ENCODE results near the gene AGTR1.

DNA sequence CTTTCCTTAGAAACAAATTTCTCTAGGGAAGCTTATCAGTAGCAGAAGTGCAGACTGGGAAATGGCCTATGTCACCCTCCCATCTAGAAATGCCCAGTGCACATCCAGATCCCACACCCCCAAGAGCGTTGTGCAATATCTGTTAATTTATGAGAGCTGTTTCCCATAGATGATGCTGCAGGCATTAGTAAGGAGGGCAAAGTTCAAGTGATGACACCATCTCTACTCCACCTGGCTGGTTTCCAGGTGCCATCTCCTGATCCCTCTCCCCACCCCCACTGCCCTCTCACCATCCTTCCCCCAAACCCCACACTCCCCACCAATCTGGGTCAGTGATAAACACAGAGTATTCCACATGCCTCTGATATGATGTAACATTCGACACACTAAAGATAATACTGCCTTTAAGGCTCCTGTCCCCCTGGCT is 39.4 kb downstream of the AGTR1 start:
- TF ChIP-seq POLR2A (IDR thresholded peaks at IDR 0.05), result no peak
- TF ChIP-seq, protein P1, sequence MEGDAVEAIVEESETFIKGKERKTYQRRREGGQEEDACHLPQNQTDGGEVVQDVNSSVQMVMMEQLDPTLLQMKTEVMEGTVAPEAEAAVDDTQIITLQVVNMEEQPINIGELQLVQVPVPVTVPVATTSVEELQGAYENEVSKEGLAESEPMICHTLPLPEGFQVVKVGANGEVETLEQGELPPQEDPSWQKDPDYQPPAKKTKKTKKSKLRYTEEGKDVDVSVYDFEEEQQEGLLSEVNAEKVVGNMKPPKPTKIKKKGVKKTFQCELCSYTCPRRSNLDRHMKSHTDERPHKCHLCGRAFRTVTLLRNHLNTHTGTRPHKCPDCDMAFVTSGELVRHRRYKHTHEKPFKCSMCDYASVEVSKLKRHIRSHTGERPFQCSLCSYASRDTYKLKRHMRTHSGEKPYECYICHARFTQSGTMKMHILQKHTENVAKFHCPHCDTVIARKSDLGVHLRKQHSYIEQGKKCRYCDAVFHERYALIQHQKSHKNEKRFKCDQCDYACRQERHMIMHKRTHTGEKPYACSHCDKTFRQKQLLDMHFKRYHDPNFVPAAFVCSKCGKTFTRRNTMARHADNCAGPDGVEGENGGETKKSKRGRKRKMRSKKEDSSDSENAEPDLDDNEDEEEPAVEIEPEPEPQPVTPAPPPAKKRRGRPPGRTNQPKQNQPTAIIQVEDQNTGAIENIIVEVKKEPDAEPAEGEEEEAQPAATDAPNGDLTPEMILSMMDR (IDR thresholded peaks at IDR 0.05), result no peak

All from heart left ventricle (tissue), 13 donors.